GM23338 (cell line): Measurements from ENCODE around the gene NAA10.

Experiments used
- CTCF ChIP-seq, 2 experiments: fragments of 200-600 bp in 1 of 2; sonication (generic) in 1 of 2; conservative IDR thresholded peaks; 2 replicates each; pipeline versions ENCODE4 v1.5.1 to v1.6.1; 2016 to 2017; ENCODE audit warnings: antibody characterized with exemption in 2 of 2, low read depth in 2 of 2, mild to moderate bottlenecking in 2 of 2, moderate library complexity in 1 of 2
- EZH2phosphoT487 ChIP-seq: fragments of 200-600 bp; sonication (generic); IDR thresholded peaks from one replicate; pipeline ENCODE4 v1.8.1; 2018; ENCODE audit warnings: antibody characterized with exemption; ENCODE audit not compliant: unreplicated experiment
- POLR2AphosphoS5 ChIP-seq: IDR thresholded peaks from 2 replicates; pipeline ENCODE4 v1.6.1; 2016; ENCODE audit warnings: antibody characterized with exemption, low read depth
- TF ChIP-seq, protein P1 (sequence below): IDR thresholded peaks from one replicate; pipeline ENCODE4 v1.6.1; 2018; ENCODE audit warnings: antibody characterized with exemption; ENCODE audit not compliant: unreplicated experiment

GRCh38 chrX:153964105-153964504 lies 29.3 kb upstream of the NAA10 start:
- TF ChIP-seq EZH2phosphoT487 = no peak
- TF ChIP-seq, protein P1, sequence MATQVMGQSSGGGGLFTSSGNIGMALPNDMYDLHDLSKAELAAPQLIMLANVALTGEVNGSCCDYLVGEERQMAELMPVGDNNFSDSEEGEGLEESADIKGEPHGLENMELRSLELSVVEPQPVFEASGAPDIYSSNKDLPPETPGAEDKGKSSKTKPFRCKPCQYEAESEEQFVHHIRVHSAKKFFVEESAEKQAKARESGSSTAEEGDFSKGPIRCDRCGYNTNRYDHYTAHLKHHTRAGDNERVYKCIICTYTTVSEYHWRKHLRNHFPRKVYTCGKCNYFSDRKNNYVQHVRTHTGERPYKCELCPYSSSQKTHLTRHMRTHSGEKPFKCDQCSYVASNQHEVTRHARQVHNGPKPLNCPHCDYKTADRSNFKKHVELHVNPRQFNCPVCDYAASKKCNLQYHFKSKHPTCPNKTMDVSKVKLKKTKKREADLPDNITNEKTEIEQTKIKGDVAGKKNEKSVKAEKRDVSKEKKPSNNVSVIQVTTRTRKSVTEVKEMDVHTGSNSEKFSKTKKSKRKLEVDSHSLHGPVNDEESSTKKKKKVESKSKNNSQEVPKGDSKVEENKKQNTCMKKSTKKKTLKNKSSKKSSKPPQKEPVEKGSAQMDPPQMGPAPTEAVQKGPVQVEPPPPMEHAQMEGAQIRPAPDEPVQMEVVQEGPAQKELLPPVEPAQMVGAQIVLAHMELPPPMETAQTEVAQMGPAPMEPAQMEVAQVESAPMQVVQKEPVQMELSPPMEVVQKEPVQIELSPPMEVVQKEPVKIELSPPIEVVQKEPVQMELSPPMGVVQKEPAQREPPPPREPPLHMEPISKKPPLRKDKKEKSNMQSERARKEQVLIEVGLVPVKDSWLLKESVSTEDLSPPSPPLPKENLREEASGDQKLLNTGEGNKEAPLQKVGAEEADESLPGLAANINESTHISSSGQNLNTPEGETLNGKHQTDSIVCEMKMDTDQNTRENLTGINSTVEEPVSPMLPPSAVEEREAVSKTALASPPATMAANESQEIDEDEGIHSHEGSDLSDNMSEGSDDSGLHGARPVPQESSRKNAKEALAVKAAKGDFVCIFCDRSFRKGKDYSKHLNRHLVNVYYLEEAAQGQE = no peak
- no peak for TF ChIP-seq POLR2AphosphoS5
- no peak for TF ChIP-seq CTCF (conservative IDR thresholded peaks at IDR 0.05; ENCODE audit: low read depth in 2 of 2)
